ENCODE results near the gene IFT74. TPM values are rescaled to one million over a fixed set of nuclear protein-coding genes. Genes with fewer than 3 reads are reported as not detected.

Gene IFT74
- total RNA-seq, 2 donors from 2014 or later = 12.5 to 41.4 TPM

DNA sequence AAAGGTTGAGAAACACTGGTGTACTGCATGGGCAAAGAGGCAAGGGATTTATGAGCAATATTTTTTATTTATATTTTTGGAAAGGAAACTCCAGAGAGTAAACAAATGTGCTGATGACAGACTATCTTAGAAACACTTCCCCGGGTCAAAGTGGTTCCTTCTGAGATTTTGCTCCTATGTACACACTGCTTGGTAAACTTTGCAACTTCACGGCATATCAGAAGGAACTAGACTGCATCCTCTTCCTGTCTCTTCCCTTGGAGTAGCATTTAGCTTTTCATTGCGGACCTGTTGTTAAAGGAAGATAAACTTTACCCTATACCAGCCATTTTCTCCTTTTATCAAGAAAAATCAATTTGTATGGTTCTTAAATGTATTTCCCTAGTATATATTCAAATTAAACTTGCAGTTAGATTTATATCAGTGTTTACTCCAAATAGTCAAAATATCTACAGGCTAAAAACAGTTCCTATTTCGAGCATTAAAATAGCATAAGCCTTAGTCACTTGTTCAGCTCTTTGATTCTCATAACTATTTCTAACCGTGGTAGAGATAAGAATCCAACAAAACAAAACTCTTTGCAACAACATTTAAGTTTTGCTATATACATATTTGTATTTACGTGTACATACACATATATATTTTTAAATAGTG, 97.3 kb downstream of the IFT74 start:
- ATAC-seq (ENCODE audit: insufficient number of reproducible peaks, low FRiP score, low read depth) = no peak
- TF ChIP-seq, protein P1, sequence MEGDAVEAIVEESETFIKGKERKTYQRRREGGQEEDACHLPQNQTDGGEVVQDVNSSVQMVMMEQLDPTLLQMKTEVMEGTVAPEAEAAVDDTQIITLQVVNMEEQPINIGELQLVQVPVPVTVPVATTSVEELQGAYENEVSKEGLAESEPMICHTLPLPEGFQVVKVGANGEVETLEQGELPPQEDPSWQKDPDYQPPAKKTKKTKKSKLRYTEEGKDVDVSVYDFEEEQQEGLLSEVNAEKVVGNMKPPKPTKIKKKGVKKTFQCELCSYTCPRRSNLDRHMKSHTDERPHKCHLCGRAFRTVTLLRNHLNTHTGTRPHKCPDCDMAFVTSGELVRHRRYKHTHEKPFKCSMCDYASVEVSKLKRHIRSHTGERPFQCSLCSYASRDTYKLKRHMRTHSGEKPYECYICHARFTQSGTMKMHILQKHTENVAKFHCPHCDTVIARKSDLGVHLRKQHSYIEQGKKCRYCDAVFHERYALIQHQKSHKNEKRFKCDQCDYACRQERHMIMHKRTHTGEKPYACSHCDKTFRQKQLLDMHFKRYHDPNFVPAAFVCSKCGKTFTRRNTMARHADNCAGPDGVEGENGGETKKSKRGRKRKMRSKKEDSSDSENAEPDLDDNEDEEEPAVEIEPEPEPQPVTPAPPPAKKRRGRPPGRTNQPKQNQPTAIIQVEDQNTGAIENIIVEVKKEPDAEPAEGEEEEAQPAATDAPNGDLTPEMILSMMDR (IDR thresholded peaks at IDR 0.05) = no peak
- no peaks in the 10 kb centered on the region for H3K36me3 ChIP-seq
- no peaks in the 10 kb centered on the region for H3K27me3 ChIP-seq (replicated peaks; ENCODE audit: insufficient read depth)
- H3K4me3 ChIP-seq = no peak overlapping the region
- DNase-seq (ENCODE audit: low spot score) = no peak
- H3K27ac ChIP-seq = peak overlapping the region in 1 of 2 donors; percentile 38
- no peaks in the 10 kb centered on the region for H3K9me3 ChIP-seq
- H3K4me1 ChIP-seq (ENCODE audit: control insufficient read depth in 1 of 2, low read depth in 2 of 2) = peaks cover 10 to 11% of the 10 kb centered on the region in 2 donors

DNA sequence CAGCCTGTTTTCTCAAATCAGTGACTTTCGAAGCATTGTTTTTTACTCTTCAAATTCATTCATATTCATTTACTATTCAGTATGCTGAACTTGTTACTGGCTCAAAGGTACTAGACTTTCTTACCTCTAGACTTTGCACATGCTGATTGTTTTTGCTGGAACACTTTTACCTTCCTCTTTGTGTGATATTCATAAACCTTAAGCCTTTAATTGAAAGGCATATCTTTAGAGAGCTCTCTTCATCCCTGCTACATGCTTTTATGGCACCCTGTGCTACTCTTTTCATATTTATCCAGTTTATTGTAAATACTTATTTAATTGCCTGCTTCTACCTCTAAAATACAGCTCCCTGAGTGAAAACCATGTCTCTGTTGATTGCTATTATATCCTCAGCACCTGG, 97.9 kb downstream of the IFT74 start:
- no peaks in the 10 kb centered on the region for H3K36me3 ChIP-seq
- H3K4me3 ChIP-seq = no peak overlapping the region
- no peaks in the 10 kb centered on the region for H3K9me3 ChIP-seq
- peaks cover 10 to 11% of the 10 kb centered on the region in 2 donors for H3K4me1 ChIP-seq (ENCODE audit: control insufficient read depth in 1 of 2, low read depth in 2 of 2)
- ATAC-seq (ENCODE audit: insufficient number of reproducible peaks, low FRiP score, low read depth) = no peak
- H3K27ac ChIP-seq = no peak overlapping the region
- TF ChIP-seq, protein P1 (IDR thresholded peaks at IDR 0.05) = no peak
- DNase-seq (ENCODE audit: low spot score) = no peak
- H3K27me3 ChIP-seq (replicated peaks; ENCODE audit: insufficient read depth) = no peaks in the 10 kb centered on the region

DNA sequence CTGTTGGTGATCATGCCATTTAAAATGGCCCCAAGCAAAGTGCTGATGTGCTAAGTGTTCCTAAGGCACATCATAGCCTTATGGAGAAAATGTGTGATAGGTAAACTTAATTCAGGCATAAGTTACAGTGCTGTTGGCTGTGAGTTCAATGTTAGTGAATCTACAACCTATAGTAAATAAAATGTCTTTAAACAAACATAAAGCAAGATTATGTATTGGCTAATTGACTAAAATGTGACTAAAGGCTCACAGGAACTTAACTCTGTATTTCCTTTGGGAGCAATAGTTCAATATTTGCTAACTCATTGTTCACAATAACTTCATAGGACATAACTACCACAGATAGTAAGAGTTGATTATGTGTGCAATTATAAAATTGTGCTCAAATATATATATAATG, 98.6 kb downstream of the IFT74 start:
- TF ChIP-seq, protein P1 (IDR thresholded peaks at IDR 0.05) = no peak
- H3K4me3 ChIP-seq = no peak overlapping the region
- DNase-seq (ENCODE audit: low spot score) (no peak), ATAC-seq (ENCODE audit: insufficient number of reproducible peaks, low FRiP score, low read depth) (no peak)
- H3K9me3 ChIP-seq = no peaks in the 10 kb centered on the region
- H3K4me1 ChIP-seq (ENCODE audit: control insufficient read depth in 1 of 2, low read depth in 2 of 2) = peaks cover 10 to 11% of the 10 kb centered on the region in 2 donors
- H3K27me3 ChIP-seq (replicated peaks; ENCODE audit: insufficient read depth) = no peaks in the 10 kb centered on the region
- no peaks in the 10 kb centered on the region for H3K36me3 ChIP-seq
- no peak overlapping the region for H3K27ac ChIP-seq

DNA sequence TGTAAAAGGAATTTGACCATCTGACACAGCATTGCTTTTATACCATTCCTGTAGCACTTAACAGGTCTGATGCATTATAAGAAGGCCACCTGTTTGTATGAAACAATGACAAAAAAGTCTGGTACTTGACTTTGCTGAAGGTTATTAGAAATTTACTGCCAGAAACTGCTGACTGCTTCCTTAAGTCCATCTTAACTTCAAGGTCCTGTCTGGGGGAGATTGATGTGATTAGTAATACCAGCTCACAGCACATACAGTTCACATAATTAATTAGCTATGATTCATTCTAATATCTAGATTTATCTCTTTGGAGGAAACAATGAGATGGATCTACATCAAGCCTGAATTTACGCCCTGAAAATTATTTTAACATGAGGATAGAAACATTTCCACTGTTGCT, 103.2 kb downstream of the IFT74 start:
- no peaks in the 10 kb centered on the region for H3K36me3 ChIP-seq
- TF ChIP-seq, protein P1 (IDR thresholded peaks at IDR 0.05) = no peak
- no peaks in the 10 kb centered on the region for H3K4me1 ChIP-seq (ENCODE audit: control insufficient read depth in 1 of 2, low read depth in 2 of 2)
- no peak for ATAC-seq (ENCODE audit: insufficient number of reproducible peaks, low FRiP score, low read depth)
- H3K27ac ChIP-seq = no peak overlapping the region
- no peaks in the 10 kb centered on the region for H3K9me3 ChIP-seq
- no peak overlapping the region for H3K4me3 ChIP-seq
- DNase-seq (ENCODE audit: low spot score) = no peak
- no peaks in the 10 kb centered on the region for H3K27me3 ChIP-seq (replicated peaks; ENCODE audit: insufficient read depth)

DNA sequence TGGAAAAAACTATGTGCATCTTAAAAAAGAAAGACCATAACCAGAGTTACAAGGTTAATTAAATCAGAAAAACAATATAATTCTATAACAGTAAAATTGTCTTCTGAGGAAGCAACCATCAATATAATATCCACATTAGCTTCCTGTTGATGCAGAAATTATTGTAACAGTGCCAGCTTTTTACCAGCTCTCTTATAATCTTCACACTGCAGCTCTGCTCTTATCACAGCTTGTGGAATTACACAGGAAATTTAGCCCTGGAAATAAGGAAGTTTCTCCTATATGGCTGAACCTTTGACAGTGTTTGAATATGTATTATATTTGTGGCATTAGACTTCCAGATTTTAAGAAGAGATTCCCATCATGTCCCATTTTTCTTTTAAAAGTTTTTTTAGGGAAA, 103.7 kb downstream of the IFT74 start:
- Histone ChIP-seq H3K4me1 (ENCODE audit: control insufficient read depth in 1 of 2, low read depth in 2 of 2) (no peaks in the 10 kb centered on the region), H3K9me3 (no peaks in the 10 kb centered on the region), H3K36me3 (no peaks in the 10 kb centered on the region), H3K27me3 (replicated peaks; ENCODE audit: insufficient read depth) (no peaks in the 10 kb centered on the region), H3K4me3 (no peak overlapping the region), H3K27ac (no peak overlapping the region)
- no peak for ATAC-seq (ENCODE audit: insufficient number of reproducible peaks, low FRiP score, low read depth)
- DNase-seq (ENCODE audit: low spot score) = no peak
- TF ChIP-seq, protein P1 (IDR thresholded peaks at IDR 0.05) = no peak
